IMR-90 (cell line): ENCODE data around the gene SERPINB13. TPM values are rescaled to one million over a fixed set of nuclear protein-coding genes. Genes with fewer than 3 reads are reported as not detected.
"Not testable (repeated sequence)": the region's sequence is repeated elsewhere in the genome, so short reads cannot be mapped to it uniquely, and the experiment has no call there.

ENCODE experiments used
- ATAC-seq: fragments of 200-7000 bp; cut with Tn5 transposase; 2 replicates; pipeline ENCODE4 v1.9.1; 2020; ENCODE audit warnings: low read depth, mild to moderate bottlenecking, moderate library complexity
- BruUV-seq: library from RNA; stranded (reverse); fragments of 400-500 nt; replicated peaks from 2 replicates; lab custom pipeline; 2021; lab: Mats Ljungman, UMichigan
- CTCF ChIA-PET: fragments of 300-600 bp; formaldehyde crosslinking; extraction: SDS; loops from one replicate; lab custom pipeline; 2021; ENCODE audit warnings: antibody characterized with exemption; lab: Yijun Ruan, JAX
- POLR2A ChIA-PET: fragments of 300-600 bp; sonication (Branson Sonifier 250); formaldehyde crosslinking; loops from one replicate; lab custom pipeline; 2022; ENCODE audit warnings: antibody characterized with exemption; ENCODE audit not compliant: unreplicated experiment; lab: Charles Lee
- DNase-seq: peaks from one replicate; pipeline ENCODE4 v3.0.0; 2013
- H2AFZ ChIP-seq: replicated peaks from 2 replicates; pipeline ENCODE3; 2013; ENCODE audit warnings: low read length, mild to moderate bottlenecking; ENCODE audit not compliant: poor library complexity
- H2AK5ac ChIP-seq: 2 replicates; pipeline ENCODE4 v1.6.1; 2013; ENCODE audit warnings: low read depth, low read length, inconsistent platforms
- H2AK9ac ChIP-seq: replicated peaks from 2 replicates; pipeline ENCODE3; 2013; ENCODE audit warnings: mild to moderate bottlenecking, low read depth, low read length, moderate library complexity; ENCODE audit not compliant: poor library complexity
- H2BK120ac ChIP-seq: 2 replicates; pipeline ENCODE4 v1.6.1; 2013; ENCODE audit warnings: low read depth, low read length, inconsistent platforms
- H2BK15ac ChIP-seq: 3 replicates; pipeline ENCODE4 v1.6.1; 2013; ENCODE audit warnings: low read depth, low read length, inconsistent platforms
- H2BK20ac ChIP-seq: 2 replicates; pipeline ENCODE4 v1.6.1; 2013; ENCODE audit warnings: low read depth, mild to moderate bottlenecking, inconsistent platforms, low read length, moderate library complexity
- H2BK5ac ChIP-seq: 2 replicates; pipeline ENCODE4 v1.6.1; 2013; ENCODE audit warnings: mild to moderate bottlenecking, low read depth, low read length, inconsistent platforms; ENCODE audit not compliant: poor library complexity, severe bottlenecking
- H3K14ac ChIP-seq: replicated peaks from 2 replicates; pipeline ENCODE4 v1.6.1; 2013; ENCODE audit warnings: low read depth, low read length, inconsistent platforms
- H3K18ac ChIP-seq: 2 replicates; pipeline ENCODE4 v1.6.1; 2013; ENCODE audit warnings: low read depth, low read length, control low read depth
- H3K23ac ChIP-seq: 2 replicates; pipeline ENCODE4 v1.6.1; 2013; ENCODE audit warnings: low read depth, low read length, inconsistent platforms
- H3K27ac ChIP-seq: 2 replicates; pipeline ENCODE4 v1.5.1; 2013; ENCODE audit warnings: mild to moderate bottlenecking, control low read depth, low read length; ENCODE audit not compliant: insufficient read depth
- H3K27me3 ChIP-seq: 2 replicates; pipeline ENCODE4 v1.6.1; 2013; ENCODE audit warnings: low read length; ENCODE audit not compliant: control insufficient read depth, insufficient read depth
- H3K36me3 ChIP-seq: 2 replicates; pipeline ENCODE4 v1.6.1; 2013; ENCODE audit warnings: low read length, mixed read lengths; ENCODE audit not compliant: control insufficient read depth, insufficient read depth
- H3K4ac ChIP-seq: 2 replicates; pipeline ENCODE4 v1.6.1; 2013; ENCODE audit warnings: low read depth, low read length, inconsistent platforms
- H3K4me1 ChIP-seq: 2 replicates; pipeline ENCODE4 v1.6.1; 2013; ENCODE audit warnings: low read length, mixed read lengths; ENCODE audit not compliant: control insufficient read depth, insufficient read depth
- H3K4me2 ChIP-seq: 2 replicates; pipeline ENCODE4 v1.6.1; 2013; ENCODE audit warnings: low read depth, mild to moderate bottlenecking, control low read depth, low read length, moderate library complexity
- H3K4me3 ChIP-seq: 2 replicates; pipeline ENCODE4 v1.5.1; 2013; ENCODE audit warnings: low read depth, mild to moderate bottlenecking, control low read depth, low read length, moderate library complexity; ENCODE audit not compliant: insufficient read depth
- H3K56ac ChIP-seq: 2 replicates; pipeline ENCODE4 v1.6.1; 2013; ENCODE audit warnings: low read length, inconsistent platforms; ENCODE audit not compliant: insufficient read depth; ENCODE audit errors: extremely low read depth
- H3K79me1 ChIP-seq, 2 experiments: 2 replicates each; pipeline ENCODE4 v1.6.1; 2013; ENCODE audit warnings: low read length in 2 of 2, inconsistent platforms in 1 of 2, low read depth in 1 of 2
- H3K9ac ChIP-seq: 2 replicates; pipeline ENCODE4 v1.6.1; 2013; ENCODE audit warnings: low read depth, low read length, control low read depth
- H3K9me1 ChIP-seq: 2 replicates; pipeline ENCODE4 v1.6.1; 2013; ENCODE audit warnings: low read length, inconsistent platforms; ENCODE audit not compliant: insufficient read depth
- H3K9me3 ChIP-seq: 2 replicates; pipeline ENCODE4 v1.6.1; 2013; ENCODE audit warnings: low read length; ENCODE audit not compliant: control insufficient read depth, insufficient read depth
- H4K20me1 ChIP-seq: 2 replicates; pipeline ENCODE4 v1.6.1; 2013; ENCODE audit warnings: low read length, inconsistent platforms; ENCODE audit not compliant: insufficient read depth
- H4K5ac ChIP-seq: 2 replicates; pipeline ENCODE4 v1.6.1; 2013; ENCODE audit warnings: mild to moderate bottlenecking, low read depth, low read length, control low read depth
- H4K8ac ChIP-seq, 2 experiments: 2 replicates each; pipeline ENCODE4 v1.6.1; 2013; ENCODE audit warnings: low read depth in 2 of 2, low read length in 2 of 2, control low read depth in 1 of 2, inconsistent platforms in 1 of 2
- H4K91ac ChIP-seq: 2 replicates; pipeline ENCODE4 v1.6.1; 2013; ENCODE audit warnings: low read depth, low read length, inconsistent platforms; ENCODE audit not compliant: insufficient read depth
- WGBS, 2 experiments: methylation state at CpG; one replicate each; pipeline versions ENCODE4 v1.1.5 to v1.1.7; 2013; ENCODE audit warnings: missing lambda C conversion rate in 2 of 2; ENCODE audit not compliant: insufficient read length in 1 of 2; ENCODE audit errors: extremely low coverage in 2 of 2; 5-methylcytosine and 5-hydroxymethylcytosine counted together
- dilution Hi-C: fragments of 300-500 bp; cut with HindIII; formaldehyde crosslinking; loops from one replicate; pipeline ENCODE4 v1.14.3; 2018; ENCODE audit warnings: low sequenced_read_pairs; ENCODE audit not compliant: unreplicated experiment
- in situ Hi-C: fragments of 300-500 bp; cut with MboI; formaldehyde crosslinking; loops from 3 replicates; pipeline ENCODE4 v1.14.3; 2019; ENCODE audit warnings: low sequenced_read_pairs, inconsistent platforms, mixed read lengths
- intact Hi-C: fragments of 100-400 bp; cut with micrococcal nuclease; formaldehyde crosslinking; loops from 2 replicates; pipeline ENCODE4 v1.10.0; 2022
- polyA plus RNA-seq, 3 experiments: library from polyadenylated mRNA; depleted of rRNA; stranded (reverse); fragments of >200 nt; gene quantifications; 2 replicates each; pipeline ENCODE4 v1.2.3, GENCODE V29; 2012; ENCODE audit warnings: low replicate concordance in 1 of 3
- total RNA-seq: library from RNA; depleted of rRNA; stranded (reverse); fragments of >200 nt; gene quantifications from 2 replicates; pipeline ENCODE4 v1.2.3, GENCODE V29; 2012

The SERPINB13 gene
- total and polyA plus RNA-seq, 2 of the 4 experiments (the other 2 are of a cell fraction) = not detected

- H3K4me2 ChIP-seq, H3K9ac ChIP-seq, dilution Hi-C loops, H3K4me1 ChIP-seq, H4K20me1 ChIP-seq, H3K56ac ChIP-seq, BruUV-seq, H2AK9ac ChIP-seq, H3K27me3 ChIP-seq, H4K8ac ChIP-seq, H4K5ac ChIP-seq, ATAC-seq, H2BK20ac ChIP-seq, H3K9me3 ChIP-seq, H2BK5ac ChIP-seq, CTCF ChIA-PET, H4K91ac ChIP-seq, in situ Hi-C loops, DNase-seq, H2AFZ ChIP-seq, H3K79me1 ChIP-seq, H3K23ac ChIP-seq, H2BK15ac ChIP-seq, H3K14ac ChIP-seq, H2AK5ac ChIP-seq, H3K9me1 ChIP-seq, H3K4ac ChIP-seq, H3K18ac ChIP-seq, intact Hi-C loops, H3K36me3 ChIP-seq, H3K4me3 ChIP-seq, H2BK120ac ChIP-seq, POLR2A ChIA-PET, H3K27ac ChIP-seq: not testable (repeated sequence)
- no CpG with 5 or more reads among the region's 4 CpGs for WGBS, 2 experiments
Observed at GRCh38 chr18:63641157-63641680, 54.1 kb downstream of the SERPINB13 start.

- not testable (repeated sequence) for H3K56ac ChIP-seq
Observed at GRCh38 chr18:63642668-63643356, 55.7 kb downstream of the SERPINB13 start.

More at GRCh38 chr18:63642668-63643356, 55.7 kb downstream of the SERPINB13 start:
- H2BK15ac ChIP-seq, H4K8ac ChIP-seq, CTCF ChIA-PET, H3K14ac ChIP-seq, ATAC-seq, H3K9me3 ChIP-seq, H2AK5ac ChIP-seq, H2AFZ ChIP-seq, H2AK9ac ChIP-seq, H2BK5ac ChIP-seq, H3K4me2 ChIP-seq, H4K20me1 ChIP-seq, POLR2A ChIA-PET, H3K27ac ChIP-seq, H3K23ac ChIP-seq, dilution Hi-C loops, intact Hi-C loops, H3K9me1 ChIP-seq, H2BK20ac ChIP-seq, H3K79me1 ChIP-seq, BruUV-seq, H2BK120ac ChIP-seq, DNase-seq, H3K4me1 ChIP-seq, H3K4me3 ChIP-seq, in situ Hi-C loops, H3K27me3 ChIP-seq, H3K4ac ChIP-seq, H4K5ac ChIP-seq, H3K9ac ChIP-seq, H3K18ac ChIP-seq, H4K91ac ChIP-seq, H3K36me3 ChIP-seq: not testable (repeated sequence)
- WGBS, 2 experiments = 60% methylated on average over 1 of the region's 4 CpGs; no CpG with 5 or more reads in 1 of the 2 experiments
